Measurements from ENCODE around the gene CLEC1B. TPM values are rescaled to one million over a fixed set of nuclear protein-coding genes. Genes with fewer than 3 reads are reported as not detected.
"Not testable (repeated sequence)": the region's sequence is repeated elsewhere in the genome, so short reads cannot be mapped to it uniquely, and the experiment has no call there.

CLEC1B gene
- not detected for total RNA-seq
- polyA plus RNA-seq, result not detected
- long read RNA-seq, donor 1, result 0 reads
- long read RNA-seq, donor 2, result 0 reads
- long read RNA-seq, donor 3, result 0 reads
- long read RNA-seq, donor 4, result 0 reads

DNA sequence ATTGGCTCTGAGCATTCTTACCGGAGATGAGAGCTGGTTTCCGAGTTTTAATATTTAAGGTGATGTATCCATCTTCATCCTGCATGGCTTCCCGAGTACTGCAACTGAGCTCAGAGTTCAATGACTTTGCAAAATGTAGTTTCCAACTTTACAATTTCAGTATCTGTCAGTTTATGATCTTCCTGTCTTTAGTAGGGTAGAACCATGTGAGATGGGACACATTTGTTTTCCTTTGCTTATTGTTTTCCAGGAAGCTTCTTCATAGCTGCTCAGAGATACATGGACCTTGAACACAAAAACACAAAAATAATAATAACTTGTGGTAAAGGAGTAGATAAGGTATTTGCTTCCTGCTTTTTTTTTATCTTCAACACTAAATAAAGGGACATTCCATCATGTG lies at the start of gene CLEC1B:
Gene CLEC1B (minus strand): TSS at position 106 of the 400 bp plus-strand sequence. CDS start 21 bp downstream, at position 85.
- H3K27me3 ChIP-seq (ENCODE audit: control insufficient read depth, insufficient read depth), result no peaks in the 10 kb centered on the region

DNA sequence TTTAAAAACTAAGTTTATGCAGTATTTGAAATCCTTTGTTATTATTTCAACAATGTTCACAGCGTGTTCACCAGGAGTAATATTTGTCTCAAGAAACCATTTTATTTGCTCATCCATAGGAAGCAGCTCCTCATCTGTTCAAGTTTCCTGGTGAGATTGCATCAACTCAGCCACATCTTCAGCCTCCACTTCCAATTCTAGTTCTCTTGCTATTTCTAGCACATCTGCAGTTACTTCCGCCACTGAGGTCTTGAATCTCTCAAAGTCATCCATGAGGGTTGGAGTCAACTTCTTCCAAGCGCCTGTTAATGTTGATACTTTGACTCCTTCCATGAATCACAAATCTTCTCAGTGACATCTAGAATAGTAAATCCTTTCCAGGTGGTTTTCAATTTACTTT lies 49.6 kb upstream of the CLEC1B start:
- no peak overlapping the region for H3K27ac ChIP-seq (ENCODE audit: low read length)
- ATAC-seq (no peak), DNase-seq (no peak)
- H3K4me3 ChIP-seq (ENCODE audit: low read length), result no peak overlapping the region
- intact Hi-C loops (cut with DNase I), result no loop called here
- H3K4me1 ChIP-seq (ENCODE audit: control insufficient read depth, insufficient read depth, low read length), result no peaks in the 10 kb centered on the region
- H3K27me3 ChIP-seq (ENCODE audit: control insufficient read depth, insufficient read depth), result no peaks in the 10 kb centered on the region
- WGBS, result 71% methylated on average over 3 of the region's 3 CpGs
- no peaks in the 10 kb centered on the region for H3K9me3 ChIP-seq (ENCODE audit: control insufficient read depth, low read length)

More for the DNA sequence above, at the start of gene CLEC1B:
- H3K4me3 ChIP-seq (ENCODE audit: low read length), result no peak within 1 kb of the TSS
- no peak for DNase-seq
- no peak for ATAC-seq
- intact Hi-C loops (cut with DNase I), result no loop called here
- no peaks in the 10 kb centered on the region for H3K4me1 ChIP-seq (ENCODE audit: control insufficient read depth, insufficient read depth, low read length)
- no peak within 1 kb of the TSS for H3K27ac ChIP-seq (ENCODE audit: low read length)
- H3K9me3 ChIP-seq (ENCODE audit: control insufficient read depth, low read length), result no peaks in the 10 kb centered on the region
- 91% methylated on average over 3 of the region's 3 CpGs for WGBS

DNA sequence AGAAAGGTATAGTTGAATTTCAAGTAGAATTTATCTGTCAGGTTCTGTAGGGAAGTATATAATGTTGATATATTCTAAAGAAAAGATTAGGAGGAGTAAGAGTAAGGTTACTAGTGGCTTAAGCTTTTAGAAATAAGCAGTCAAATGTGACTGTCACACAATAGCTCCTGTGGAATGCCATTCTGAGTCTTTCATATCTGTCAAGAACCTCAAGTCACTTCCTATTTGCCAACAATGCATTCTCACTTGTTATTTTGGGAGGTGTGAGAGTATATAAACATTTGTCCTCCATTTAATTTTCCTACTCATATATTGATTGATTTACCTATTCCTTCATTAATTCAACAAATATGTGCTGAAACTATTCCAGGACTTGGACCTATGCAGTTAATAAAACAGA lies 43.2 kb upstream of the CLEC1B start:
- ATAC-seq (no peak), DNase-seq (no peak)
- intact Hi-C loops (cut with DNase I), result no loop called here
- H3K27ac ChIP-seq (ENCODE audit: low read length), result no peak overlapping the region
- peaks cover 1% of the 10 kb centered on the region for H3K4me1 ChIP-seq (ENCODE audit: control insufficient read depth, insufficient read depth, low read length)
- no peak overlapping the region for H3K4me3 ChIP-seq (ENCODE audit: low read length)
- H3K27me3 ChIP-seq (ENCODE audit: control insufficient read depth, insufficient read depth), result no peaks in the 10 kb centered on the region
- no peaks in the 10 kb centered on the region for H3K9me3 ChIP-seq (ENCODE audit: control insufficient read depth, low read length)

DNA sequence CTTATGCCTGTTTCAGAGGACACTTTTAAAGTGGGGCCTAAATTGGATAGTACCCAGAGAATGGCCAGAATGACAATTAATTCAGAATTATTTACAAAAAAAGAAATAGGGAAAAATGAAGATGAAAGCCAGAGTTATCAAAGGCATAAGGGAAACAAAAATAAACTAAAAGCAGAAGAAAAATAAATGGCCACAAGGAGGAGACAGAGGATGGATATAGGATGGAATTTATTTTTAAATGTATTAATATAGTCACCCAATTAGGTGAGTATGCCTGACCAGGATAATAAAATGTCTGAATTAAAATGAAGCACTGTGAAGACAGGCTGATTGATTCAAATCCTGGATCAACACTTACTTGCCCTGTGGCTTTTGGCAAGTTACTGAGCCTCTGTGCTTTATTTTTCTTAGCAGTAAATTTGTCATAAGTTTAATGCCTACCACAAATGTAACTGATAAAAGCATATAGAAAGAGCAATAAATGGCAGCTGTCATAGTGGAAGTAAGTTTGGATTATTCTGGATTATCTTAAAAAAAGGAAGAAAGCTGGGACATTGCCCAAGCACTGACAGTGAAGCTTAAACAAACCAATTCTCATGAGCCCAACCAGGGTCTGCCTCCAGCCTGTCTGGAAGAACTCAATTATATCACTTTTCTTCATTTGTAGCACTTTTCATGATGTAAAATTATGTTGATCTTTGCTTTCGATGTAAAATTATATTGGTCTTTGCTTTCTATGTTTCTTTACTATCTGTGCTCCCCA lies 35.0 kb upstream of the CLEC1B start:
- Histone ChIP-seq H3K4me3 (ENCODE audit: low read length) (no peak overlapping the region), H3K27me3 (ENCODE audit: control insufficient read depth, insufficient read depth) (no peaks in the 10 kb centered on the region), H3K9me3 (ENCODE audit: control insufficient read depth, low read length) (no peaks in the 10 kb centered on the region), H3K27ac (ENCODE audit: low read length) (no peak overlapping the region), H3K4me1 (ENCODE audit: control insufficient read depth, insufficient read depth, low read length) (no peaks in the 10 kb centered on the region)
- no peak for ATAC-seq
- peak in 1 of 3 donors; percentile 20 for DNase-seq
- intact Hi-C loops (cut with DNase I), result loop anchor here in 3 of 4 donors (1.0 to 5.0 kb wide), 3 partner anchors 103 to 105 kb away; no protein-coding TSS in a partner anchor
- 51% methylated on average over 1 of the region's 1 CpG for WGBS

DNA sequence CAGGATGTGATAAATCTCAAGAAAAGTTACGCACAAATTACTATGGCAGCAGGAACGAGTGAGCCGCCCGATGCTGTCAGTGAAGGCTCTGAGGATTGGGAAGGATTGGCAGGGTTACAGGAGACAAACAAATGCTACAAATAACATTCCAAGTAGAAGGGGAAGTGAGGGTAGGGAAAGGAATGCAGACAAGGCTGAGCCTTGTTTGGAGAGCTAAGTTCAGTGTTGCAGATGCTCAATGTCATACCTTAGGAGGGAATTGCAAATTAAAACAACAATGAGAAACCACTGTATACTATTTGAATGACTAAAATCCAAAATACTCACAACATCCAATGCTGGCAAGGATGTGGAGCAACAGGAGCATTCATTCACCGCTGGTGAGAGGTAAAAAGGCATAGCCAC lies 32.9 kb upstream of the CLEC1B start:
- intact Hi-C loops (cut with DNase I), result loop anchor here in 1 of 4 donors (5.0 kb wide), 1 partner anchor 106 kb away; no protein-coding TSS in a partner anchor
- WGBS, result 61% methylated on average over 5 of the region's 5 CpGs
- H3K4me3 ChIP-seq (ENCODE audit: low read length), result no peak overlapping the region
- ATAC-seq (no peak), DNase-seq (no peak)
- H3K4me1 ChIP-seq (ENCODE audit: control insufficient read depth, insufficient read depth, low read length), result no peaks in the 10 kb centered on the region
- H3K9me3 ChIP-seq (ENCODE audit: control insufficient read depth, low read length), result no peaks in the 10 kb centered on the region
- no peak overlapping the region for H3K27ac ChIP-seq (ENCODE audit: low read length)
- no peaks in the 10 kb centered on the region for H3K27me3 ChIP-seq (ENCODE audit: control insufficient read depth, insufficient read depth)

DNA sequence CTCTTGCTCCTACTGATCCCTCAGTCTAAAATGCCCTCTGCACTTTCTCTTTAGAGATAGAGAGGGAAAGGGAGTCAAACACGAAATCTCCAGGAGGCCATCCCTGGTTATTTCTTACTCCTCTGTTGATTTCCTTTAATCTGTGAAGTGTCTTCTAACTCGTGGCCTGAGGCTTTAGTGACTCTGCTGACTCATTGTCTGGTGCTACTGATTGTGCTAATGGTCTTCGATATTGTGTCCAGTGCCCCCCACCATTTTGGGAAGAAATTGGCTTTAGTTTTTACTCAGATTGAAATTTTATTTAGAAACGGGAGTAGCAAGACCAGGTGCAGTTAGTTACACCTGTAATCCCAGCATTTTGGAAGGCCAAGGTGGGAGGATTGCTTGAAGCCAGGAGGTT lies 32.4 kb upstream of the CLEC1B start:
- intact Hi-C loops (cut with DNase I), result loop anchor here in 1 of 4 donors (5.0 kb wide), 1 partner anchor 106 kb away; no protein-coding TSS in a partner anchor
- DNase-seq, result no peak
- Histone ChIP-seq H3K27ac (ENCODE audit: low read length) (no peak overlapping the region), H3K4me1 (ENCODE audit: control insufficient read depth, insufficient read depth, low read length) (no peaks in the 10 kb centered on the region), H3K27me3 (ENCODE audit: control insufficient read depth, insufficient read depth) (no peaks in the 10 kb centered on the region), H3K4me3 (ENCODE audit: low read length) (no peak overlapping the region), H3K9me3 (ENCODE audit: control insufficient read depth, low read length) (no peaks in the 10 kb centered on the region)
- 68% methylated on average over 4 of the region's 4 CpGs for WGBS
- no peak for ATAC-seq

DNA sequence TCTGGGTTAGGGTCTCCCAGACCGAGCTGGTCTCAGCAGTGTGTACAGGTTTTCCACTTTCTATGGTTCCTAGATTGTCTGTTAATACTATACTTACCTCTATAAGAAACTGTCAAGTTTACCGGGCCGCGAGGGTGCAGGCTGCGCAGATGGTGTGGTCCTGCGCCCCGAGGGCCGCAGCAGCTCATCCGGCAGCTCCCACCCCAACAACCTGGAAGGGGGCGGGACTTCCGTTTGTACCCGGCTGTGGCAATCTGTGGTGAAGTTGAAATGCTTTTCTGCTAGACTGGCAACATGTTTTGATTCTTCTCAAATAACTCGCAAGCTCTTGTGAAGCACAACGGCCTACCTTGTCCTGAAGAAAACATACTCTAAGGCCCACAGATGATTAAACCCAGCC lies 31.5 kb upstream of the CLEC1B start, which contains the start of gene CLEC9A:
Gene CLEC9A (plus strand): TSS at position 237 of the 400 bp plus-strand sequence. CDS start 22,006 bp downstream, outside the sequence.
- intact Hi-C loops (cut with DNase I), result loop anchor here in 1 of 4 donors (5.0 kb wide), 1 partner anchor 107 kb away; no protein-coding TSS in a partner anchor
- ATAC-seq (no peak), DNase-seq (no peak)
- H3K27me3 ChIP-seq (ENCODE audit: control insufficient read depth, insufficient read depth), result no peaks in the 10 kb centered on the region
- H3K4me3 ChIP-seq (ENCODE audit: low read length), result no peak within 1 kb of the TSS
- H3K27ac ChIP-seq (ENCODE audit: low read length), result no peak within 1 kb of the TSS
- H3K4me1 ChIP-seq (ENCODE audit: control insufficient read depth, insufficient read depth, low read length), result no peaks in the 10 kb centered on the region
- 96% methylated on average over 14 of the region's 14 CpGs for WGBS
- H3K9me3 ChIP-seq (ENCODE audit: control insufficient read depth, low read length), result no peaks in the 10 kb centered on the region

DNA sequence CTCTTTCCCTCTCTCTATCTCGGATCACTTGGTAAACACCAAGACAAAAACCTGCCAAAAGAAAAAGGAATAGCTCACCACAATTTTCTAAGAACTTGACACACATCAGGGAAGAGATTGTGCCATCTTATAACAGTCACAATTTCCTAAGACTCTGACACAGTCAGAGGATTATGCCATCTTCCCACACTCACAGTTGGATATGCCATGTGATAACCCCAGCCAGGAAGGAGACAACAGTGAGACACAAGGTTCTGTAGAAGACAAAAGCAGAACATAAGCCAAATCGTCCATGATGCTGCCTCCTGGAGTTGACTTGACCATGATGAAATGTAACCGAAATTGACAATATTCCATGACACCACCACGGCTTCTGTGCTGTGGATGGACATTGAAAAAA lies 28.8 kb upstream of the CLEC1B start:
- no peak overlapping the region for H3K4me3 ChIP-seq (ENCODE audit: low read length)
- no peak overlapping the region for H3K27ac ChIP-seq (ENCODE audit: low read length)
- H3K9me3 ChIP-seq (ENCODE audit: control insufficient read depth, low read length), result no peaks in the 10 kb centered on the region
- 57% methylated on average over 4 of the region's 4 CpGs for WGBS
- H3K4me1 ChIP-seq (ENCODE audit: control insufficient read depth, insufficient read depth, low read length), result no peaks in the 10 kb centered on the region
- no peak for DNase-seq
- peak; percentile 45 to 53 for ATAC-seq
- no peaks in the 10 kb centered on the region for H3K27me3 ChIP-seq (ENCODE audit: control insufficient read depth, insufficient read depth)
- intact Hi-C loops (cut with DNase I), result no loop called here

DNA sequence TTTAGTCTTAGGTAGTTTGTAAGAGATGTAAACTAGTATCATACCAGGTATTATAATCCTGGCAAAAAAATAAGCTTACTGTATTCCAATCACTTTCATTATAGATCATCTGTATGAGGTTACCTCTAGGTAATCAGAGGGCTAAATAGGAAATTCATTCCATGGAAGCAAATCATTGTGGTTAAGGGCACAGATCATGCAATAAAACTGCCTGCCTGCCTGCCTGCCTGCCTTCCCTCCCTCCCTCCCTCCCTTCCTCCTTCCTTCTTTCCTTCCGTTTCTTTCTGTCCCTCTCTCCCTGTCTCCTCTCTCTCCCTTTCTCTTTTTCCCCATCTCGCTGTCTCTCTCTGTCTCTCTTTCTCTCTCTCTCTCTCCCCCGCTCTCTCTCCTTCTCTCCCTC lies 28.4 kb upstream of the CLEC1B start:
- Histone ChIP-seq H3K4me1 (ENCODE audit: control insufficient read depth, insufficient read depth, low read length) (no peaks in the 10 kb centered on the region), H3K9me3 (ENCODE audit: control insufficient read depth, low read length) (no peaks in the 10 kb centered on the region), H3K27me3 (ENCODE audit: control insufficient read depth, insufficient read depth) (no peaks in the 10 kb centered on the region), H3K27ac (ENCODE audit: low read length) (no peak overlapping the region), H3K4me3 (ENCODE audit: low read length) (no peak overlapping the region)
- WGBS, result 70% methylated on average over 3 of the region's 3 CpGs
- intact Hi-C loops (cut with DNase I), result no loop called here
- no peak for DNase-seq
- ATAC-seq, result no peak

DNA sequence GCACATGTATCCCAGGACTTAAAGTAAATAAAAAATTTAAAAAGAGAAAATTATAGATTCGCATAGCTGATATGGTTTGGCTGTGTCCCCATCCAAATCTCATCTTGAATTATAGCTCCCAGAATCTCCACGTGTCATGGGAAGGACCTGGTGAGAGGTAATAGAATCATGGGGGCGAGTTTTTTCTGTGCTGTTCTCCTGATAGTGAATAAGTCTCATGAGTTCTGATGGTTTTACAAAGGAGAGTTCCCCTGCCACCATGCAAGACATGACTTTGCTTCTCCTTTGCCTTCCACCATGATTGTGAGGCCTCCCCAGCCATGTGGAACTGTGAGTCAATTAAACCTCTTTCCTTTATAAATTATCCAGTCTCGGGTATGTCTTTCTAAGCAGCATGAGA lies 27.7 kb upstream of the CLEC1B start:
- WGBS, result 91% methylated on average over 4 of the region's 4 CpGs
- H3K9me3 ChIP-seq (ENCODE audit: control insufficient read depth, low read length); DNase-seq; H3K4me1 ChIP-seq (ENCODE audit: control insufficient read depth, insufficient read depth, low read length); H3K27ac ChIP-seq (ENCODE audit: low read length); intact Hi-C loops (cut with DNase I); H3K27me3 ChIP-seq (ENCODE audit: control insufficient read depth, insufficient read depth); H3K4me3 ChIP-seq (ENCODE audit: low read length); ATAC-seq: not testable (repeated sequence)

DNA sequence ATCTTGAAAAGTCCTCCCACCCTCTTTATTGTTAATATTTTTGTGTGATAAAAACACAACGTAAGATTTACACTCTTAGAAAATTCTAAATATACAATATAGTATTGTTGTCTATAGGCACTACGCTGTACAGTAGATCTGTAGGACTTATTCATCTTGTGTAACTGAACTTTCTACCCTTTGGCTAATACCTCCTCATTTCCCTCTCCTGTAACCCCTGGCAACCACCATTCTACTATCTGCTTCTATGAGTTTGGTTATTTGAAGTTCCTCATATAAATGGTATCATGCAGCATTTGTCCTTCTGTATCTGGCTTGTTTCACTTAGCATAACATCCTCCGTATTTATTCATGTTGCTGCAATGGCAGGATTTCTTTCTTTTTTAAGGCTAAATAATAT lies 26.3 kb upstream of the CLEC1B start:
- H3K4me1 ChIP-seq (ENCODE audit: control insufficient read depth, insufficient read depth, low read length), result no peaks in the 10 kb centered on the region
- no peak overlapping the region for H3K4me3 ChIP-seq (ENCODE audit: low read length)
- no peak overlapping the region for H3K27ac ChIP-seq (ENCODE audit: low read length)
- H3K27me3 ChIP-seq (ENCODE audit: control insufficient read depth, insufficient read depth), result no peaks in the 10 kb centered on the region
- DNase-seq (no peak), ATAC-seq (no peak)
- intact Hi-C loops (cut with DNase I), result no loop called here
- H3K9me3 ChIP-seq (ENCODE audit: control insufficient read depth, low read length), result no peaks in the 10 kb centered on the region
- 91% methylated on average over 3 of the region's 3 CpGs for WGBS

All from right cardiac atrium (tissue), 5 donors.